Activated naive CD4-positive, alpha-beta T cell treated with anti-CD3 and anti-CD28 coated beads, Interleukin-2, amount 50 U/mL, for 16 hours (primary cell): ENCODE results near the gene SEC22A.

Experiments
- DNase-seq: peaks from one replicate; pipeline ENCODE4 v3.0.0-alpha.2; 2020

The SEC22A gene

DNA sequence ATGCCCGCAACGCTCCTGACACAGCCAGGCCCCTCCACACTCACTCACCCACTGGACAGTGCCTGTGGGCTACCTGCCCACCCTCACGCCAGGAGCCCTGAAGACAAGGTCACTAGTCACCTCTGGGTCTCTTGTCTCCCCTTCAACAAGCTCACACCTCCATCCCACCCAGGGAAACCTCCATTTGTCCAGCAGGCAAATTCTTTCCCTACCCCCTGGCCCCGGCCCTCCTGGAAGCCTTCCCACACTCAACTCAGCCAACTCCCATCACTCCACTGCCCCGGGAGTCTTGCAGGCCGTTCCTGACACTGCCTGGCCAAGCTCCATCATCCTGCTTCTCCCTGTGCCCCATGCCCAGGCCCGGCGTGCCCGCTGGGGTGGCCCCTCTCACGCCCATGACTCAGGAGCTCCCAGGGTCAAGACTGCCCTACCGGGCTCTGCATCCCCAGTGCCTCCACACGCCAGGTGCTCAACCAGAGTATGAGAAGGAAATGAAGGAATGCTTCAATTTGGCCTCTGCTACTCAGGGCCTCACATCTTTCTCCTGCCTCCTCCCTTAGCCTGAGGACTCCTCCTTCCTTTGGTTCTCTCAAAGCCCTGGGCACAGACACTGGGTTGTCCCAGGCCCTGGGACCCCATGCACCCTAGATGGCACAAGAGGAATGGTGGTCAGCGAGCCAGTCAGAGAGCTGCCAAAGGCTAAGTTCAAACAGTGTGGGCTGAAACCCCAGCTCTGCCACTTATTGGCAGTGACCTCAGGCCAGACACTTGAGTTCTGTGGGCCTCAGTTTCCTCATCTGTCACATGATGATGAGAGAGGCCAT lies 88.6 kb downstream of the SEC22A start:
- DNase-seq, result no peak

DNA sequence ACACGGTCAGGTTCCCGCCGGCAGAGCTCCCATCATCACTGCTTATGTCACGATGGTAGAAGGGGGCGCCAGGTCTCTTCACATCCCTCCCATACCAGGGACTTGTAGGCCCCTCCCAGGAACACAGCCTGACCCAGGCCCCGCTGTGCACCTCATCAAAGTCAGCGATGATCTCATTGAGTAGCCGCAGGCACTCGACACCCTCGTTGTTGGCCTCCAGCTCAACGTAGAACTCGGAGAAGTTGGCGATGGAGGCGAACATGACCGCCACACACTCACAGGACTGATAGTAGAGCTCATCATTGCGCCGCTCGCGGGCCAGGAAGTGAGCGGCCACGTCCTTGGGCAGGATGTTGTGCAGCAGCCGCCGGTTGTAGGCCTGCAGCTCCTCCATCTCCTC lies 89.2 kb downstream of the SEC22A start:
- DNase-seq, result no peak

DNA sequence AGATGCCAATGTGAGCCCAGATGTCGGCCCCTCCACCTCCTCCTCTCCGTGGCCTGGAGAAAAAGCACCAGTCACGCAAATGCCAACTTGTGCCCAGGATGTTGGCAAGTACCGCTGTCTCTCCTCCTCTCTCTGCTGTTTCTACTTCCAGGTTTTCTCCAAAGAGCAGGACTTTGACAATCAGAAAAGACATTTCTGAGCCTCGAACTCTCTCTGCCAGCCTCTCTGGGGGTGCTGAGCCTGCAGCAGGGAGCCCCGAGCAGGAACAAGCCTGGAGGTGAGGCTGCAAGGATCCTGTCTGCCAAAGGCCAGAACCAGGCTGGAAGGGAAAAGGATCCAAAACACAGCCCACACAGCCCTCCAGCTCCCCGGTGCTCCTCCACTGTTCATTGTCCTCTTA lies 89.7 kb downstream of the SEC22A start:
- DNase-seq, result no peak

DNA sequence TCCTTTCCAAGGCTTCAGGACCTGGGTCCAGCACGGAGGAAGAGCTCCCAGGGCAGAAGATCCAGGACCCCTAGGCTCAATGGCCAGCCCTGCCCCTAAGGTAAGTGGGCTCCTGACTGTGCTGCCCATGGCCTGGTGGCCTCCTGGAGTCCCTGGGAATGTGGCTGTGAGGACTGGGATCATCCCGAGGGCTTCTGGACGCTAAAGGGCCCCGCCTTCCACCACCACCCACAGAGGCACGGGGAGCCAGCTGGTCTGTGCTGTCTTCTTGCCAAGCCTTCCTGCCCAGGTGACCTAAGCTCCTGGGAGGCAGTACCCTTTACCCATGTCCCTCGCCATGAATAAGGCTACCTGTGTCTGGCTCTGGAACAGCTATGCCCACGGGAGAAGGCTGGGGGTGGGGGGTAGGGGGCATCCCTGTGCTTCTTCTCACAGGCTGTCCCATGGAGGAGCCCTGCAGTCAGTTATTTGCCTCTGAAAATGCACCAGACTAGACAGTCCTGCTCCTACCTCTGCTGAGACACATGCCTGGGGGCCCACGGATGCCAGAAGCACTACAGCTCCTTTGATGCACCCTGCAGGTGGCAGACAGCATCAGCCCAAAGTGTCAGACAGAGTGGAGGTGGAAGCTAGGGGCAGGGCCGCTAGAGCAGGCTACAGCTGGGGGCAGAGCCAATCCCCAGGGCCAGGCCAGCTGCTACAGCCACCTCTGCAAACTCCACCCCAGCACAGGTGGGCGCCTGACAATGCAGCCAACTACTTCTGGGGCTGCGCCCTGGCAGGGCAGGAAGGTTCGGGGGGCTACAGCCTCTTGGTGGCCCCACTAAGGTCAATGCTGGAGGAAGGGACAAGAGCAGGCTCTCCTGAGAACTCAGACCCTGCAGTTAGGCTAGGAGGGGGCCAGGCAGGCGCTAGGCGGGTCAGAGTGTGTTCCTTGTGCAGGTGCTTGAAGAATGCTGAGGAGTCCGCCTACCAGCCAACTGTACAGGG lies 90.9 kb downstream of the SEC22A start:
- no peak for DNase-seq

DNA sequence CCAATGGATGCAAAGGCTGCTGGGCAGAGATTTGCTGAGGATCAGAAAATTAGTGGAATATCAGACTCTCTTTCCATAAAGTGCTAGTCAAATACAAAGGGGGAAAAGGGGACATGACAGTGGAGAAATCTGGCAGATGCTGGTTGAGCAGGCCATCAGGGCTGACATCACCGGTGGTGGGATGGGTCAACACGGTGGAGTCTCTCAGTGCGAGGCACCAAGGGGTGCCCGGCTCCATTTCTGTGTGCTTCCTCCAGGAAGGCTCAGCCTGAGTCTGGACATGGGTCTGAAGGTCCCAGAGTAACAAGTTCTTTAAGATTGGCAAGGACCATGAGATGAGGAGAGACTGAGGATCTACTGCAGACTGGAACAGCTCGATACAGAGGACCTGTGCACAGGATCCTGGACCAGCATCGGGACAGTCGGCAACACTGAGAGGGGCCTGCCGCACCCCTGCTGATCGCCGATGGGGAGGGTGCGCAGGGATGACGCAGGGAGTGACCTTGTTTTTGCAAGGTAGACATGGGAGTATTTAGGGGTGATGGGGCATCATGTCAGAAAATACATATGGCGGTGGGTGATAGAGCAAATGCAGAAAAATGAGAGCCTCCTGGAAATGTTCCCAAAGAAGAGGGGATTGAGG lies 92.7 kb downstream of the SEC22A start:
- DNase-seq, result no peak

DNA sequence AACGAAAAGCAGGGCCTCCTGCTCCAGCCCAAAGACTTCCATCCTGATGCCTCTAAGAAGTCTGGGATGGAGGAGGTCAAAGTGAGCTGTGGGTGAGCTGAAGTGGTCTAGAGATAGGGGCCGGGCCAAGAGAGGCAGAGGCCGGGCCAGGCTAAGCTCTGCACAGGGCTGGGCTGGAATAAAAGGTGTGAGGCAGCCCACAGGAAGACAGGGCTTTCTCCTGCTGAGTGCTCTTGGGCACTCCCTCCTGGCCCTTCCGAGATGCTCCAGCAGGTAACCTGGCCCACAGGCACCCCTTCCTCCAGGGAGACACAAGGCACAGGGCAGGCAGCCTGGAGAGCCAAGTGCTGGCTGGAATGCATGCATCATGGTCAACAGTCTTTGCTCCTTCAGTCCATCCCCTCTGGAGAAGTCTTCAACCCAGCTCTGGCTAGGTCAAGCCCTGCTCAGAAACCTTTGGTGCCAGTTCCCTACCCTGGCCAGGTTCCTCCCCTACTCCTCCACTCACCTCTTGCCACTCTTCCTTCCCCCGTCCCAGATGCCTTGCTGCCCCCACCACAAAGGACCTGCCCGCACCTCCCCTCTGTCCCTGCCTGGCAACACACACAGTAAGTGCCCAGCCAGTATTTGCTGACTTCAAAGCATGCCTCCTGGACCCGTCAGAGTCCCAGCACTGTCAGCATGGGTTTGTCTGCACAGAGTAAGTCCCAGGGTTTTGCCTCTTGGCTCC lies 93.6 kb downstream of the SEC22A start:
- no peak for DNase-seq

DNA sequence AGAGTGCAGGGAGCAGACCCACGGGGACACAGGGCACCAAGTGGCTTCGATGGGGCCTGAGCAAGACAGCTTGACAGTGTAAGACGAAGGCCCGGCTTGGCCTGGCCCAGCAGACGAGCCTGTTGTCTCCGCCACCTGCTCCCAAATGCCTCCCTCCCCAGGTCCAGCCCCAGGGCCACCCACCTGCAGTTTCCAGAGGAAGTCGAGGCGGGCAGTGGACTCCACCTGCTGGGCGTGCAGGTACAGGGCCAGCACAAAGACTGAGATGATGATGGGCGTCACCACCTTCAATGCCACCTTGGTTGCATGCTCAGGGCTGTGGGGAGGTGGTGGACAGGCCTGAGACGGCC lies 94.1 kb downstream of the SEC22A start:
- no peak for DNase-seq

DNA sequence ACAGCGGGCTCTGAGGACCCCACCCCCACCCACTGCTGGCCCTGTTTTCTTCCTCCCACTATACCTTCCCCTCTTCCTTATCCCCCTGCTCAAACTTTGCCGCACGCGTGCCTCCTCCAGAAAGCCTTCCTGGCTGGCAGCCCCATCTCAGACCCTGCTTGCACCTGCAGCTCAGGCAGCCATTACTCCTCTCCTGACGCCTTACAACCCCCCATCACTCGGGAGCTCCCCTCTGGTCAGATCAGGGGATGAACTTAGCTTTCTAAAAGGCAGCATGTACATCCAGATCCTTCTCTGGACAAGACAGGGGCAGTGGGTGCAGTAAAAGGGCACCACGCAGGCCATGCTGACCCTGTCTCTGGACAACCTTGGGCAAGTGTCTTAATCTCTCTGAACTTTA lies 94.5 kb downstream of the SEC22A start:
- DNase-seq, result no peak

DNA sequence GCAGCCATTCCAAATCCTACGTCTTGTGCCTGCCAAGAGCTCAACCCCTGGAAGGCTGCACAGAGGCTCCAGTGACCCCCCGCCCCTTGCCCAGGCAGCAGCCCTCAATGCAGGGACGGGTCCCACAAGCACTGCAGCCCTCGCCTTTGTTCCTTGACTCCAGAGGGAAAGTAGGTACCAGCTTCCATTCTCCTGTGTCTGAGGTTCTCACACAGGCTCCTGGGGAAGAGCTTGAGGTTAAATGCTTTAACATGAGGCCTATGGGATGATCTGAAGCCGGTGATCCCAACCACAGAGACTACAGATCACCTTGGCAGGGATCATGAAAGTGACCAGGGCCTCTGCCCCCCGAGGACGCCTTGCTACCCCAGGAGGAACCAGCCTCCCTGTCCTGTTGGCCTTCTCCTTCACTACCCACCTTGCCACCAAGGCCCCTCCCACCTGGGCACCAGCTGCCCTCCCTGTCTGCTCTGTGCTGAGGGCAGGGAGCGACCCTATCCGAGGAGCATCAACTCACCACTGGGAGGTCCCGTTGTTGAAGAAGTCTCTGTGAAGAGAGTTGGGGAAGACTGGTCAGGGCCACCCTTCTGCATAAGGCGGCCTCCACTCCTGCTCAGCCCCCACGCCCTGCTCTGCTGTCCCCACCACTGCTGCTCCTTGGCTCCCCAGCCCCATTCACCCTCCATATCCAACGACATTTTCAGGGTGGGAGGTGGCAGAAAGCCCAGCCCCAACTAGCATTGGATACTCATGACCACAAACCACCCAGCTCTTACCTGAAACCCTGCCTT lies 95.3 kb downstream of the SEC22A start:
- no peak for DNase-seq

DNA sequence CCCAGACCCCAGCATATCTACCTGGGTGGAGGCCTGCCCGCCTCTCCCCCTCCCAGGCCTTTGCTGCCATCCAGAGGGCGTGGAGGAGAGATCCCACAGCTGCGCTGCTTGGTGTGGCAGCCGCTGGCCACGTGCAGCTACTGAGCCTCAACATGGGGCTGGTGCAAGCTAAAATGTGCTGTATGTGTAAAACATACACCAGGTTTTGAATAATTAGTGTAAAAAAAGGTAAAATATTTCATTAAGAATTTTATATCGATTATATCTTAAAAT lies 95.8 kb downstream of the SEC22A start:
- no peak for DNase-seq

DNA sequence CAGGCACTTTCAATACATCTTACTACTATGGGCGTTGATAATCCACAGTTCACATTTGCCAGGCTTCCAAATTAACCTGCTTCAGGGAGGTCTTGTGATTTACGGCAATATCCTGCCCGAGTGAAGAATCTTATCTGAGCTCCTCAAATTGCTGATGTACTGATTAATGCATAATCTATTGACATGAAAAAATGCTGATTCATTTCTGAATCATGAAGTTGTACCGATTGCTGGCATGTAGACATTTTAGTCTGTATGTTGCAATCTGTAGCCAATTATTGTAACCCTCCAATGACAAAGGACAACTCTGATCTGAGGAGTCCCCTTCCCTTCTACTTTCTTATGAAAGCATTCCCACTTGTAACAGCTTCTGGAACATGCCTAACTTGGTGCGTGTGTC lies 97.2 kb downstream of the SEC22A start:
- no peak for DNase-seq

DNA sequence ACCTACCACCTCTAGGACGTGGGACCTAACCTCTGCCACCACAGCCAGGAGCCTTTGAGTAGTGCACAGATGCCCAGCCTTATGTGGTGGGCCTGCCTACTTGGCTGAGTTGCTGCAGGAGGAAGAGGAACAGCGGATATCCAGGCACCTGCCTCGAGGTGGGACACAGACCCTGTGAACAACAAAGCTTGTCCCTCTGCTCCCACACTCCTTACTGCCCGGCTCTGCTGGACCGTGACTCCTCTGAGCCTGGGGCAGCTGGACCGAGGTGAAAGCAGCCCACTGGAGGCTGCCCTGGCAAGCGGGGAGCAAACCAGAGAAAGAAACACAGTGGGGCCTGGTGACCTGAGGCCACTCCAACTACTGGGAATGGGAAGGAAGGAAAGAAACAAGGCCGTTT lies 97.8 kb downstream of the SEC22A start:
- DNase-seq, result no peak

DNA sequence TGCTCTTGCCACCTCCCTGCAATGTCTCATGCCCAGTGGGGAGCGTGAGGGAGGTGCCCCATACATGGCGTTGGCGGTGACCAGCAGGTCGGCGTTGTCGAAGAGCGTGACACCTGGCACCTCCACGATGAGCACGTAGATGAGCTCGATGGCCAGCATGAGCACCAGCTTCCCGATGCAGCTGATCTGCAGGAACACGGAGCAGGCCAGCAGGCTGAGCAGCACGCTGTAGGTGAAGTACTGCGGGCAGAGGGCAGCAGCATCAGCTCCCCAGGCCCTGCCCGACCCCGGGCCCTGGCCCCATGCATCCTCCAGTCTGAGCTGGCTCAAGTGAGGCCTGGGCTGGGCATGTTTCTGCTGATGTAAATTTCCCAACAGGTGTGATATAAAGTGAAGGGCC lies 98.3 kb downstream of the SEC22A start:
- DNase-seq, result no peak

DNA sequence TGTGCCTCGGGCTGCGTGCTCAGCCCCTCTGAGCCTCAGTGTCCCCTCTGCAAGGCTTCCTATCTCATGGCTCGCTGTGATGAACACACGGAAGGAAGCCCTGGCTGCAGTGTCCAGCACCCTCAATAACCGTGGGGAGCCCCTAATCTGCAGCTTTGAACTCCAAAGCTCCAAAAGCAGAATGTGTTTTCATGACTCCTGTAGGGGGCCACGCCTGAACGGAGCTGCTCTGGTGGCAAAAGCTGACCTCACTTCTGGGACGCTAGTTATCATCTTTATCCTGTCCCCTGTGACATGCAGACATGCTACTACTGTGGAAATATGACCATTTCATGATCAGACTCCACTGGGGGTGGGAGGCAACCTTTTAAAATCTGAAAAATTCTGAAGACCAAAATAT lies 98.8 kb downstream of the SEC22A start:
- DNase-seq, result no peak

DNA sequence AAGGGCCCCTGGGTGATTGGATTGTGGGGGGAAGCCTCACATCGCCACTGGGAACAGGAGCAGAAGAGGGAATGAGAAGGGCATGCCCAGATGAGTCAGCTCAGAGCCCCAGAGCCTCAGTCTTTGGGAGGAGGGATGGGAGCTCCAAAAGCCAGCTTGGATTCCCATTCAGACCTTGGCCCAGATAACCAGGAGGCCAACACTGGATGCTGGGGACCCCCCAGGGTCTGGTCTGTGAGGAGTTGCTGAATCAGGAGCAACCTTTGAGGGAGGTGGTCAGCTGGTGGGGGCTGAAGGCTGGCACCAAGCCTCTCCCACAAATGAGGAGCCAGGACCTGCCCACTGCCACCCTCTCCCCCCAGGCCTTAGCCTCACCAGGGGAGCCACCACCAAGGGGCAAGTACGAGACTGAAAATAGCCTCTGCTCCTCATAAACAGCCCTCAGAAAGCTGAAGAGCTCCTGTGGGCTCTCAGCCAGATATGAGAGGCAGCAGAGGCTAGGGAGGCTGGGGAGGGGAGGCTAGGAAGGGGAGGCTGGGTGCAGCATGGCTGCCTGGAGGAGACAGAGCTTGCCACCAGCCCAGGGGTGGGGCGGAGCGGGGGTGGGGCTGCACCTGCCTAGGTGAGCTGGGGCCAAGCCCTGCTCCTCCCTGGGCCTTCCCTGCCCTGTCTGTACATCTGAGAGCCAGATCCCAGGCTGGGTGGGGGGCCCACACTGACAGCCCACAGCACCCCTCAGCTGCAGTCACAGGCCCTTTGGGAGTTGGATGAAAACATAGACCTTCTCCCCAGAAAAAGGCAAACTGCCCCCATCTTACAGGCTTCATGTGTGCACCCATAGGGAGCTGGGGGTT lies 99.8 kb downstream of the SEC22A start:
- no peak for DNase-seq

DNA sequence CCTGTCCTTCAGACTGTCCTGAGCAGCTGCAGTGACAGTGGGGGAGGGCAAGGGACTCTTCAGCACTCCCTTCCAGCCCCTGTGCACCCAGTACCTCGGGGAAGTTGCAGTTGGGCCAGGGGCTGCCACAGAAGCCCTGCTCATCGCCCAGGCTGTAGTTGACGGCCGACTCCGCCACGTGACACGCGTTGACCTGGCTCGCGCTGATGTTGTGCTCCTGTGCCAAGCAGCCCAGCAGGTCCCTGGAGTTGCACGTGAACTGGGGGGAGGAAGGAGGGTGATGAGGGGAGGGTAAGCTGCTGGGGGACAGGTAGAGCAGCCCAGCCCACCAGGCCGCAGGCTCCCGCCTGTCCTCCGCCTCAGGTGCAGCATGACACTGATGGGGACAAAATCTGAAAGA lies 101.2 kb downstream of the SEC22A start:
- no peak for DNase-seq

DNA sequence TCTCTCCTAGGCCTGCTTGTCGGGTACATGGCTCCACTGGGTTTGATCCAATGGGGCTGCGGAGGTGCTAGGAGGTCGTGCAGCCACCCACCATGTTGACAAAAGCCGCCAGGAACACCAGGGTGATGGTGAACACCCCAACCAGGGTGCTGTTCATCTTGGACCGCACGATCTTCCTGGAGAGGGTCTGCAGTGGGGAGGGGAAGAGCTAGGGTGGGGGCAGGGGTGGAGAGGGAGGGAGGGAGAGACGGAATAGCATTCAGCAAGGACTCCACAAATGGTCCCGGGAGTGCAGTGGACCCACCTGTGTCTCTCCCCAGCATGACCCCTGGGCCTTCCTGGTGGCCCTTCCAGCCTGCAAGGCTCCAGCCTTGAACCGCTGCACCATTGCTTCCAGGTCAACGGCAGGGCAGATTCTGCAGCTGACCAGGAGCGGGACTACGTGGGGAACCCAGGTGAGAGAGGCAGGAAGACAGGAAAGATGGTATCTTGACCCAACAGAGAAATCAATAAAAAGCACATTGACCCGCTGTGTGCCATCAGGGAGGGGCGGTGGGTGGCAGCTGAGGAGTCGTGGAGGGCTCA lies 102.3 kb downstream of the SEC22A start:
- DNase-seq, result no peak

DNA sequence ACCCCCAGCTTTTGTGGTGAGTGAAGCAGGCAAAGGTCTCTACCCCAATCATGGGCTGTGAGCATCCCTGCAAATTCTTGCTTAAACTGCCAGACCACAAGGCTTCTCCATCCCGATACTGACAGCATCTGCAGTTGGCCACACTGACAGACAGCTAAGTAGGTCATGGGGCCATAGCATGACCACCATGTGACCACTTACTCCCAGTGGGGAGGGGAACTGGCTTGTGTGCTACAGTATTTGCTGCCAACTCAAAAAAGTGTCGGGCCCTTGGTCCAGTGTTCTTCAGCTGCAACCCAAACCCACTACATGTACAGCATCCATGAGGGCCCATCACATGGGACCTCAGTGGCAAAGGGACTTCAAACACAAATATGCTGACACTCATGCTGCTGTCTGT lies 103.4 kb downstream of the SEC22A start:
- no peak for DNase-seq

DNA sequence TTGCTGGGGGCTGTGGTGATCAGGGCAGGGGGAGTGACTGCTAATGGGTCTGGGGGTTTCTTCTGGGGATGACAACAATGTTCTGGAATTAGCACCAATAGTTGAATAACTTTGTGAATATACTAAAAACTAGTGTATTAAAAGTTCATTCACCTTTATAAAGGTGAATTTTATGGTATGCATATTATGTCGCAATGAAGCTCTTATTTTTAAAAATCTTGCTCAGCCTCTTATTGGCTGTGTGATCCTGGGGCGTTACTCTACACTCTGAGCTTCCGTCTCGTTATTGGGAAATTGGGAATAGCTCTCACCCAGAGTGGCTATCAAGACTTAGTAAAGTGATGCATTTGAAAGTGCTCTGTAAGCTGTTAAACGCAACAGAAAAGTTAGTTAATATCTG lies 105.3 kb downstream of the SEC22A start:
- no peak for DNase-seq

DNA sequence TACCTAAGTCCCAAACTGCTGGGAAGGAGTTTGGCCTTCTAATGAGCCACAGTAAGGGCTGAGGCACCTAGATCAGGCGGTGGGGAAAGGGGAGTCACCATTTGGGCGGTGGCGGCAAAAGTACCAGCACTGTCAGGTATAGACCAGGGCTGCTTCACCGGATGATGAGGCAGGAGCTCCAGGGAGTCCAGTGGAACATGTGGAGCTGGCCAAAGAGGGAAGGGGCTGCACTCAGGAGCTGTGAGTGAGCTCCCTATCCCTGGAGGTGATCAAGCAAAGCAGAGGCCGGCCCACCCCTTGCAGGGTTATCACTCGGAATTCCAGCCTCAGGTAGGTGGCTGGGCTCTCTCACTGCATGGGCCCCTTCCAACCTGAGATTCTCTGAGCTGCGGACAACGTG lies 108.4 kb downstream of the SEC22A start:
- no peak for DNase-seq

DNA sequence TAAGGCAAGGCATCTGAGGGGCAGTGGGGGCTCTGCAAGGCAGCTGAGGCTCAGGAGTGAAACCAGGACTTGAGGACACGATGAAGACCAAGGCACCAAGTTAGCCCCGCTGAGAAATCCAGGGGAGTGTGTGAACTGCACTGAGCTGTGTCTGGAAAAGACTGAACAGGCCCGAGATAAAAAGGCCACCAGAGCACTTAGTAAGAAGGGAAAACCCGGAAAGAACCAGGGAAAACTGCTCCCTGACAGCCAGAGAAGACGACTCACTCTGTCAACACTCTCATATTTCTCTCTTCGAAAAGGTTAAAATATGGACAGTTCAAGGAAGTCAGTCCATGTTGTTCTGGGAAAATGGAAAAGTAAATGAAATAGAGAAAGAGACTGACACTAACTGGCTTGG lies 109.0 kb downstream of the SEC22A start:
- DNase-seq, result no peak
